H1 (cell line): ENCODE measurements around the gene CLEC1A.

Source experiments
- ATF2 ChIP-seq: IDR thresholded peaks from 2 replicates; pipeline ENCODE4 v1.6.1; 2012; ENCODE audit warnings: low read length, inconsistent platforms
- CTCF ChIP-seq, 3 experiments: IDR thresholded peaks; 1 replicate in 2 of 3; 2 replicates in 1 of 3; pipeline versions ENCODE4 v1.5.1 to v1.6.1; 2011; ENCODE audit warnings: low read length in 3 of 3, mild to moderate bottlenecking in 3 of 3, inconsistent platforms in 2 of 3, low read depth in 1 of 3, moderate library complexity in 1 of 3; ENCODE audit not compliant: insufficient read depth in 1 of 3; ENCODE audit errors: control extremely low read depth in 1 of 3
- SP1 ChIP-seq: IDR thresholded peaks from 2 replicates; pipeline ENCODE4 v1.6.1; 2011; ENCODE audit warnings: low read depth, low read length
- TAF1 ChIP-seq: IDR thresholded peaks from 2 replicates; pipeline ENCODE4 v1.6.1; 2011; ENCODE audit warnings: mild to moderate bottlenecking, low read depth, low read length

GRCh38 chr12:10088031-10088430, 10.8 kb downstream of the CLEC1A start:
- TF ChIP-seq SP1 (no peak), ATF2 (no peak), CTCF (IDR thresholded peaks at IDR 0.05; ENCODE audit: control extremely low read depth in 1 of 3, insufficient read depth in 1 of 3, low read depth in 1 of 3, low read length in 3 of 3) (no peak), TAF1 (no peak)
